DOHH2 (cell line): ENCODE results near the gene MLLT3.

Experiments used
- H3F3A ChIP-seq: fragments of 200-600 bp; sonication (generic), shearing (Covaris generic); 2 replicates; pipeline ENCODE4 v1.6.0; 2016; ENCODE audit warnings: antibody characterized with exemption, mild to moderate bottlenecking; ENCODE audit not compliant: control insufficient read depth, insufficient read depth
- H3K27ac ChIP-seq: fragments of 200-600 bp; sonication (generic); 2 replicates; pipeline ENCODE4 v1.5.1; 2014; ENCODE audit warnings: low read depth, mild to moderate bottlenecking, low read length, moderate library complexity
- H3K27me3 ChIP-seq: fragments of 200-600 bp; sonication (generic); 2 replicates; pipeline ENCODE4 v1.6.1; 2014; ENCODE audit warnings: mild to moderate bottlenecking, low read length, mixed read lengths; ENCODE audit not compliant: control insufficient read depth
- H3K36me3 ChIP-seq: fragments of 200-600 bp; sonication (generic); 2 replicates; pipeline ENCODE4 v1.6.1; 2014; ENCODE audit warnings: mild to moderate bottlenecking, low read length, moderate library complexity, mixed read lengths; ENCODE audit not compliant: control insufficient read depth
- H3K4me1 ChIP-seq: fragments of 200-600 bp; sonication (generic); 2 replicates; pipeline ENCODE4 v1.6.1; 2014; ENCODE audit warnings: mild to moderate bottlenecking, low read length, mixed read lengths; ENCODE audit not compliant: control insufficient read depth
- H3K4me2 ChIP-seq: fragments of 200-600 bp; sonication (generic); 2 replicates; pipeline ENCODE4 v1.6.0; 2014; ENCODE audit warnings: mild to moderate bottlenecking, low read length, moderate library complexity
- H3K4me3 ChIP-seq: fragments of 200-600 bp; sonication (generic); 2 replicates; pipeline ENCODE4 v1.5.1; 2014; ENCODE audit warnings: mild to moderate bottlenecking, low read length, mixed read lengths
- H3K79me2 ChIP-seq: fragments of 200-600 bp; sonication (generic); 2 replicates; pipeline ENCODE4 v1.6.1; 2014; ENCODE audit warnings: mild to moderate bottlenecking, low read length, mixed read lengths; ENCODE audit not compliant: control insufficient read depth
- H3K9me2 ChIP-seq: fragments of 200-600 bp; sonication (generic); replicated peaks from 2 replicates; pipeline ENCODE4 v1.6.1; 2014; ENCODE audit warnings: mild to moderate bottlenecking, low read length, mixed read lengths; ENCODE audit not compliant: control insufficient read depth
- H3K9me3 ChIP-seq: fragments of 200-600 bp; sonication (generic); 2 replicates; pipeline ENCODE4 v1.6.1; 2014; ENCODE audit warnings: antibody characterized with exemption, low read length, mixed read lengths; ENCODE audit not compliant: control insufficient read depth, insufficient read depth
- H4K20me1 ChIP-seq: fragments of 200-600 bp; sonication (generic); 2 replicates; pipeline ENCODE4 v1.6.0; 2014; ENCODE audit warnings: low read depth, mild to moderate bottlenecking, antibody characterized with exemption, low read length, moderate library complexity; ENCODE audit not compliant: control insufficient read depth, insufficient read depth
- EZH2phosphoT487 ChIP-seq: fragments of 200-600 bp; sonication (generic); IDR thresholded peaks from 2 replicates; pipeline ENCODE4 v1.6.1; 2017; ENCODE audit warnings: borderline replicate concordance, mild to moderate bottlenecking, antibody characterized with exemption, low read length, moderate library complexity, mixed read lengths
- TF ChIP-seq, protein P1 (sequence below): fragments of 200-600 bp; sonication (generic); IDR thresholded peaks from one replicate; pipeline ENCODE4 v1.5.1; 2014; ENCODE audit warnings: antibody characterized with exemption, mild to moderate bottlenecking, low read depth, low read length; ENCODE audit not compliant: poor library complexity, severe bottlenecking

MLLT3 gene

DNA sequence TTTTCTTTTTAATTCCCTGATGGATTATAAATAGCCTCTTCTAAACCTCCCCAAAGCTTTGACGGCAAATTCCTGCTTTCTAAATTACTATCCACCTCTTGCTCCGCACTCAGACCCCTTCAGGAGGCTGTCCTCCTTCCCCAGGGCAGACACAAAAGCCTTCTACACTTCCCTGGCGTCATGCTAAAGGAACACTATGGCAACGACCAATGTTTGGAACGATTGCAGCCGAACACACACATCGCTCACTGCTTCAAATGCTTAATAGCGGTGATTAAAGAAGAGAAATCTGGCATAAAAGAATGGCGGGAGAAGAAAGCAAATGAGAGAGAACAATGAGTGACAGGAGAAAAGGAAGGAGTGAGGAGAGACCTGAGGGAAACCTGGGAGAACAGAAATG, 297.3 kb downstream of the MLLT3 start:
- Histone ChIP-seq H4K20me1 (no peaks in the 10 kb centered on the region), H3K36me3 (no peaks in the 10 kb centered on the region), H3K9me2 (no peaks in the 10 kb centered on the region), H3F3A (no peaks in the 10 kb centered on the region), H3K79me2 (no peaks in the 10 kb centered on the region), H3K4me2 (no peak overlapping the region), H3K27me3 (0 out of 2 replicates have a peak, but pooled peaks cover 4% of the 10 kb centered on the region), H3K27ac (no peak overlapping the region), H3K9me3 (no peaks in the 10 kb centered on the region), H3K4me3 (no peak overlapping the region), H3K4me1 (no peaks in the 10 kb centered on the region)
- TF ChIP-seq EZH2phosphoT487, result no peak
- TF ChIP-seq, protein P1, sequence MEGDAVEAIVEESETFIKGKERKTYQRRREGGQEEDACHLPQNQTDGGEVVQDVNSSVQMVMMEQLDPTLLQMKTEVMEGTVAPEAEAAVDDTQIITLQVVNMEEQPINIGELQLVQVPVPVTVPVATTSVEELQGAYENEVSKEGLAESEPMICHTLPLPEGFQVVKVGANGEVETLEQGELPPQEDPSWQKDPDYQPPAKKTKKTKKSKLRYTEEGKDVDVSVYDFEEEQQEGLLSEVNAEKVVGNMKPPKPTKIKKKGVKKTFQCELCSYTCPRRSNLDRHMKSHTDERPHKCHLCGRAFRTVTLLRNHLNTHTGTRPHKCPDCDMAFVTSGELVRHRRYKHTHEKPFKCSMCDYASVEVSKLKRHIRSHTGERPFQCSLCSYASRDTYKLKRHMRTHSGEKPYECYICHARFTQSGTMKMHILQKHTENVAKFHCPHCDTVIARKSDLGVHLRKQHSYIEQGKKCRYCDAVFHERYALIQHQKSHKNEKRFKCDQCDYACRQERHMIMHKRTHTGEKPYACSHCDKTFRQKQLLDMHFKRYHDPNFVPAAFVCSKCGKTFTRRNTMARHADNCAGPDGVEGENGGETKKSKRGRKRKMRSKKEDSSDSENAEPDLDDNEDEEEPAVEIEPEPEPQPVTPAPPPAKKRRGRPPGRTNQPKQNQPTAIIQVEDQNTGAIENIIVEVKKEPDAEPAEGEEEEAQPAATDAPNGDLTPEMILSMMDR, result no peak

GRCh38 chr9:20322212-20322611, 300.1 kb downstream of the MLLT3 start:
- TF ChIP-seq, protein P1, result no peak
- no peak for TF ChIP-seq EZH2phosphoT487
- Histone ChIP-seq H3K79me2 (no peaks in the 10 kb centered on the region), H3F3A (no peaks in the 10 kb centered on the region), H3K9me2 (no peaks in the 10 kb centered on the region), H3K4me3 (no peak overlapping the region), H4K20me1 (no peaks in the 10 kb centered on the region), H3K36me3 (no peaks in the 10 kb centered on the region), H3K27ac (no peak overlapping the region), H3K4me1 (no peaks in the 10 kb centered on the region), H3K4me2 (no peak overlapping the region), H3K9me3 (no peaks in the 10 kb centered on the region), H3K27me3 (0 out of 2 replicates have a peak, but pooled peaks cover 4% of the 10 kb centered on the region)

GRCh38 chr9:20321423-20322082, 300.7 kb downstream of the MLLT3 start:
- H3K4me3 ChIP-seq, result no peak overlapping the region
- no peaks in the 10 kb centered on the region for H3K9me2 ChIP-seq
- no peak overlapping the region for H3K4me2 ChIP-seq
- no peaks in the 10 kb centered on the region for H3K9me3 ChIP-seq
- H3K4me1 ChIP-seq, result no peaks in the 10 kb centered on the region
- H3K27ac ChIP-seq, result no peak overlapping the region
- H3F3A ChIP-seq, result no peaks in the 10 kb centered on the region
- no peaks in the 10 kb centered on the region for H3K36me3 ChIP-seq
- no peak for TF ChIP-seq EZH2phosphoT487
- TF ChIP-seq, protein P1, result no peak
- H4K20me1 ChIP-seq, result no peaks in the 10 kb centered on the region
- 0 out of 2 replicates have a peak, but pooled peaks cover 4% of the 10 kb centered on the region for H3K27me3 ChIP-seq
- H3K79me2 ChIP-seq, result no peaks in the 10 kb centered on the region
